Uterus (tissue), 2 donors: ENCODE results near the gene TPT1.

Experiments
- CTCF ChIP-seq, 4 experiments: fragments of 200-600 bp in 2 of 4; fragments of 450-650 bp in 2 of 4; sonication (generic) in 2 of 4; IDR thresholded peaks; one replicate each; pipeline ENCODE4 v1.5.1; 2016 to 2019; ENCODE audit warnings: antibody characterized with exemption in 4 of 4, mild to moderate bottlenecking in 2 of 4, moderate library complexity in 1 of 4
- POLR2A ChIP-seq, 2 donors: fragments of 450-650 bp; IDR thresholded peaks; one replicate each; pipeline ENCODE4 v1.6.1; 2016; ENCODE audit warnings: antibody characterized with exemption in 2 of 2, mild to moderate bottlenecking in 1 of 2, moderate library complexity in 1 of 2

- TF ChIP-seq CTCF (IDR thresholded peaks at IDR 0.05) (no peak), POLR2A (IDR thresholded peaks at IDR 0.05) (no peak)
Measured at GRCh38 chr13:45369116-45369515, 28.1 kb upstream of the TPT1 start.
